ENCODE results near the gene TENM4. TPM values are rescaled to one million over a fixed set of nuclear protein-coding genes. Genes with fewer than 3 reads are reported as not detected.

The TENM4 gene
- total RNA-seq, 2 donors from 2014 or later = 2.6 to 6.8 TPM

- Histone ChIP-seq H3K36me3 (no peaks in the 10 kb centered on the region), H3K9me3 (no peaks in the 10 kb centered on the region), H3K4me3 (no peak overlapping the region), H3K27me3 (replicated peaks; ENCODE audit: insufficient read depth) (no peaks in the 10 kb centered on the region), H3K27ac (no peak overlapping the region), H3K4me1 (replicated peaks) (no peaks in the 10 kb centered on the region)
- 75% methylated on average over 4 of the region's 4 CpGs for WGBS
- DNase-seq (ENCODE audit: low spot score) = no peak
- TF ChIP-seq POLR2A (IDR thresholded peaks at IDR 0.05) = no peak
- intact Hi-C loops (cut with DNase I) = no loop called here
Observed at GRCh38 chr11:79206951-79207350, 233.9 kb downstream of the TENM4 start.

- TF ChIP-seq POLR2A (IDR thresholded peaks at IDR 0.05) = no peak
- DNase-seq (ENCODE audit: low spot score) = no peak
- no peaks in the 10 kb centered on the region for H3K4me1 ChIP-seq (replicated peaks)
- no peaks in the 10 kb centered on the region for H3K36me3 ChIP-seq
- no peaks in the 10 kb centered on the region for H3K27me3 ChIP-seq (replicated peaks; ENCODE audit: insufficient read depth)
- WGBS = 83% methylated on average over 1 of the region's 1 CpG
- no peak overlapping the region for H3K4me3 ChIP-seq
- H3K27ac ChIP-seq = no peak overlapping the region
- intact Hi-C loops (cut with DNase I) = no loop called here
- no peaks in the 10 kb centered on the region for H3K9me3 ChIP-seq
Observed at GRCh38 chr11:79205786-79206185, 235.0 kb downstream of the TENM4 start.

- WGBS = 59% methylated on average over 3 of the region's 3 CpGs
- Histone ChIP-seq H3K27me3 (replicated peaks; ENCODE audit: insufficient read depth) (no peaks in the 10 kb centered on the region), H3K4me1 (replicated peaks) (no peaks in the 10 kb centered on the region), H3K36me3 (no peaks in the 10 kb centered on the region), H3K27ac (no peak overlapping the region), H3K9me3 (no peaks in the 10 kb centered on the region), H3K4me3 (no peak overlapping the region)
- no peak for DNase-seq (ENCODE audit: low spot score)
- intact Hi-C loops (cut with DNase I) = no loop called here
- TF ChIP-seq POLR2A (IDR thresholded peaks at IDR 0.05) = no peak
Observed at GRCh38 chr11:79201677-79202347, 239.0 kb downstream of the TENM4 start.

GRCh38 chr11:79200398-79201070, 240.3 kb downstream of the TENM4 start:
- Histone ChIP-seq H3K9me3 (no peaks in the 10 kb centered on the region), H3K4me1 (replicated peaks) (no peaks in the 10 kb centered on the region), H3K27me3 (replicated peaks; ENCODE audit: insufficient read depth) (no peaks in the 10 kb centered on the region), H3K36me3 (no peaks in the 10 kb centered on the region), H3K4me3 (no peak overlapping the region), H3K27ac (no peak overlapping the region)
- no peak for TF ChIP-seq CTCF (IDR thresholded peaks at IDR 0.05)
- no peak for TF ChIP-seq POLR2AphosphoS5 (IDR thresholded peaks at IDR 0.05)
- no peak for TF ChIP-seq POLR2A (IDR thresholded peaks at IDR 0.05)
- WGBS = 97% methylated on average over 5 of the region's 5 CpGs
- DNase-seq (ENCODE audit: low spot score) = no peak
- intact Hi-C loops (cut with DNase I) = no loop called here

- no peaks in the 10 kb centered on the region for H3K9me3 ChIP-seq
- intact Hi-C loops (cut with DNase I) = no loop called here
- 88% methylated on average over 7 of the region's 7 CpGs for WGBS
- no peaks in the 10 kb centered on the region for H3K4me1 ChIP-seq (replicated peaks)
- no peak for DNase-seq (ENCODE audit: low spot score)
- H3K4me3 ChIP-seq = no peak overlapping the region
- H3K36me3 ChIP-seq = no peaks in the 10 kb centered on the region
- TF ChIP-seq POLR2A (IDR thresholded peaks at IDR 0.05) (no peak), POLR2AphosphoS5 (IDR thresholded peaks at IDR 0.05) (no peak), CTCF (IDR thresholded peaks at IDR 0.05) (no peak)
- no peak overlapping the region for H3K27ac ChIP-seq
- H3K27me3 ChIP-seq (replicated peaks; ENCODE audit: insufficient read depth) = no peaks in the 10 kb centered on the region
Observed at GRCh38 chr11:79199729-79200354, 241.0 kb downstream of the TENM4 start.

GRCh38 chr11:79198898-79199250, 242.0 kb downstream of the TENM4 start:
- TF ChIP-seq CTCF (IDR thresholded peaks at IDR 0.05) (no peak), POLR2A (IDR thresholded peaks at IDR 0.05) (no peak), POLR2AphosphoS5 (IDR thresholded peaks at IDR 0.05) (no peak)
- DNase-seq (ENCODE audit: low spot score) = no peak
- 61% methylated on average over 3 of the region's 3 CpGs for WGBS
- H3K4me1 ChIP-seq (replicated peaks) = no peaks in the 10 kb centered on the region
- H3K36me3 ChIP-seq = no peaks in the 10 kb centered on the region
- H3K27ac ChIP-seq = no peak overlapping the region
- intact Hi-C loops (cut with DNase I) = no loop called here
- H3K27me3 ChIP-seq (replicated peaks; ENCODE audit: insufficient read depth) = no peaks in the 10 kb centered on the region
- H3K9me3 ChIP-seq = no peaks in the 10 kb centered on the region
- no peak overlapping the region for H3K4me3 ChIP-seq
